ENCODE data around the gene ISG15. TPM values are rescaled to one million over a fixed set of nuclear protein-coding genes. Genes with fewer than 3 reads are reported as not detected.
"Not testable (repeated sequence)": the region's sequence is repeated elsewhere in the genome, so short reads cannot be mapped to it uniquely, and the experiment has no call there.

The ISG15 gene
- total and polyA plus RNA-seq, 2 experiments from 2014 or later = 73.4 to 110 TPM

DNA sequence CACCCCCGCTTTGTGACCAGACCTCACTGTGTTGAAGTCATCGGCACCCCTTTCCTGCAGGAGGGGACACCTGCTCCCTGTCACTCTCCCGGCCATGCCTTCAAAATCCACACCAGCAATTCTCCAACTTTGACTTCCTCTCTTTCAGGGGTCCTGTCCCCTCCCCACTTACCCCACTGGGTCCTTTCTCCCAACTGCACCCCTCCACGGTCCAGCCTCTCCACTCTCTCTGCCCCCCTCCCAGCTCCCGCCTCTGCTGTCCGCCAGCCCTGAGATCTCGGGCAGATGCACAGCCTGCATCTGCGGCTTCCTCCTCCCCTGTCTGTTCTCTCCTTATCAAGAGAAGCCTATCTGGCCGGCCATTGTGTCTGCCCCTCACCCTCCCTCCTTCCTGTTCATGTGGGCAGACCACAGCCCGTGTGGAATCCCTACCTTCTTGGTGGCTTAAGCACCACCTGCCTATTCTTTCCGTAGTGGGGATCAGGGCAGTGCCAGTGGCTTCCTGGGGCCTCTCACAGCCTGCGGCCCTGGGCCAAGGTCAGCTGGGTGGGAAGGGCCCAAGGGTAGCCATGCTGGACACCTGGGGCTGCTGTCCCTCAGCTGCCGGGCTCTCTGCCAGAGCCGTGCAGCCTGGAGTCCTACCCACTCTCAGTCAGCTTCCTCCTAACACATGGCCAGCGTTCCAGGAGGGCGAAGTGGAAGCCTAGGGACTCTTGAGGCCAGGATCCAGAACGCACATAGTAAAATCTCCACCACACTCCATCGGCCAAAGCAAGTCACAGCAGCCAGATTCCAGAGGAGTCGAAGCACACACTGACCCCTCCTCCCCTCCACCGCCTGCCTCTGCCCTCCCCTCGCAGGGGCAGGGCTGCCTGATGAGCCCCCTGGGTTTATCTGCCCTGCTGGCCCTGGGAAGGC lies 8.3 kb upstream of the ISG15 start:
- TF ChIP-seq, protein P1, sequence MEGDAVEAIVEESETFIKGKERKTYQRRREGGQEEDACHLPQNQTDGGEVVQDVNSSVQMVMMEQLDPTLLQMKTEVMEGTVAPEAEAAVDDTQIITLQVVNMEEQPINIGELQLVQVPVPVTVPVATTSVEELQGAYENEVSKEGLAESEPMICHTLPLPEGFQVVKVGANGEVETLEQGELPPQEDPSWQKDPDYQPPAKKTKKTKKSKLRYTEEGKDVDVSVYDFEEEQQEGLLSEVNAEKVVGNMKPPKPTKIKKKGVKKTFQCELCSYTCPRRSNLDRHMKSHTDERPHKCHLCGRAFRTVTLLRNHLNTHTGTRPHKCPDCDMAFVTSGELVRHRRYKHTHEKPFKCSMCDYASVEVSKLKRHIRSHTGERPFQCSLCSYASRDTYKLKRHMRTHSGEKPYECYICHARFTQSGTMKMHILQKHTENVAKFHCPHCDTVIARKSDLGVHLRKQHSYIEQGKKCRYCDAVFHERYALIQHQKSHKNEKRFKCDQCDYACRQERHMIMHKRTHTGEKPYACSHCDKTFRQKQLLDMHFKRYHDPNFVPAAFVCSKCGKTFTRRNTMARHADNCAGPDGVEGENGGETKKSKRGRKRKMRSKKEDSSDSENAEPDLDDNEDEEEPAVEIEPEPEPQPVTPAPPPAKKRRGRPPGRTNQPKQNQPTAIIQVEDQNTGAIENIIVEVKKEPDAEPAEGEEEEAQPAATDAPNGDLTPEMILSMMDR (IDR thresholded peaks at IDR 0.05; ENCODE audit: low read depth, low read length) = no peak

DNA sequence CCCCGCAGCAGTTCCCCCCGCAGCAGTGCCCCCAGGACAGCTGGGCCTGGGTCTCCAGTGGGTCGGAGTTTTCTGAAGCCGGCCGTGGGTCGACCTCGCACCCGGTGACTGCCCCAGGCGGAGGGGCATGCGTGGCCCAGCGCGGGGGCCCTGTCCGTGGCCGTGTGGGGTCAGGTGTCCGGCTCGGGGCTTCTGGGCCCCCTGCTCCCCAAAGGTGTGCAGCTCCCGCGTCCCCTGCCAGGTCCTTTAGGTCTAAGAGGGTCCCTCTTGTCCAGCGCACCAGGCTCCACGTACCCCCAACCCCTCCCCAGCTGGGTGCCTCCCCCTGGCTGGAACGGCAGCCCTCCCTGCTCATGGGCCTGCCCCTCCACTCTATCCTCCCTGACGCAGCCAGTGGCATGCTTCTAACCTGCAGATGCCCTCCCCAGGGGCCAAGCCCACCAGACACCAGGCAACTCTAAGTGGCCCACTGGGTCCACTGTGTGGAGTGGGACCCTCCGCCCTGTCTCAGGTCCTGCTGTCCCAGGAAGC lies 7.5 kb upstream of the ISG15 start:
- no peaks in the 10 kb centered on the region for H3K27me3 ChIP-seq
- no peak overlapping the region for H3K4me3 ChIP-seq
- peaks cover 27% of the 10 kb centered on the region for H3K4me1 ChIP-seq (ENCODE audit: low read depth)
- peak overlapping the region; percentile 84 for H3K27ac ChIP-seq
- no peak for DNase-seq (ENCODE audit: low read depth in 1 of 2, low spot score in 1 of 2)
- TF ChIP-seq, protein P1 (IDR thresholded peaks at IDR 0.05; ENCODE audit: low read depth, low read length) = no peak
- H3K9me3 ChIP-seq (ENCODE audit: low read depth) = no peaks in the 10 kb centered on the region
- no peaks in the 10 kb centered on the region for H3K36me3 ChIP-seq

More for the DNA sequence above, 8.3 kb upstream of the ISG15 start:
- no peaks in the 10 kb centered on the region for H3K27me3 ChIP-seq
- DNase-seq (ENCODE audit: low read depth in 1 of 2, low spot score in 1 of 2) = peak; percentile 69 to 75
- no peaks in the 10 kb centered on the region for H3K36me3 ChIP-seq
- H3K9me3 ChIP-seq (ENCODE audit: low read depth) = no peaks in the 10 kb centered on the region
- H3K4me3 ChIP-seq = no peak overlapping the region
- H3K4me1 ChIP-seq (ENCODE audit: low read depth) = peaks cover 27% of the 10 kb centered on the region
- peak overlapping the region; percentile 84 for H3K27ac ChIP-seq

DNA sequence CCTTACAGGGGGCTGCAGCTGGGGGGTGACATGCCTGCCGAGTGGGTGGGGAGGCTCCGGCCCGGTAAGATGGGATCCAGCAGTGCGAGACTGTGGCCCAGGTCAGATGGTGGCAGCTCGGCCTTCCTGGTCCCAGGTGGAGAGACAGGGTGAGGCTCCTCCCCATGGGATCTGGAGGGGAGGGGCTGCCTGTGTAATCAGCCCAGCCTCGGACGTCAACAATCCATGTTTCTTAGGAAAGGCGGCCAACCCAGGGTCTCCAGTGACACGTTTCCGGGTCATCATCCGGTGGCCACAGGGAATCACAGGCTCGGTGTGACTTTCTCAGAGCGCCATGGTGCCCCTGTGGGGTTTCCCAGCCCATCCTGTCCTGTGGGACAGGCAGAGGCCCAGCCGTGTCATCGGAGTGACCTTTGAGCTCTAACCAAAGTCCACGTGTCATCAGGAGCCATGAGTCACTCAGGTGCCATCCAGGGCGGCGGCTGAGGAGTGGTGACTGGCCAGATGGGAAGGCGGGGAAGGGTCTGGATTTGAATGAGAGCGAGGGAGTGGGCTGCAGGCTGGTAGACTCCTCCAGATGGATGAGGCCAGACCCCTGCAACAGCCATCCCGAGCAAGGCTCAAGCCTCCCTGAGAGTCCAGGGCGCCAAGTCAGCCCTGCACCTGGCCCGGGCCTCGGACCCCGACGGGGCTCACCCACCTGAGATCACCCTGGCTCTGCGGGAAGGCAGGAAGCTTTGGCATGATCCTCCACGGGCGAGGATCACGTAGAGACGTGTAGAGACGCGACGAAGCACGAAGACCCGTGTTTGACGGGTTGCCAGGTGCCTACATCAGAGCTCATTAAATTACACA lies 6.8 kb upstream of the ISG15 start:
- TF ChIP-seq, protein P1 (IDR thresholded peaks at IDR 0.05; ENCODE audit: low read depth, low read length) = no peak
- H3K27ac ChIP-seq = peak overlapping the region; percentile 84

DNA sequence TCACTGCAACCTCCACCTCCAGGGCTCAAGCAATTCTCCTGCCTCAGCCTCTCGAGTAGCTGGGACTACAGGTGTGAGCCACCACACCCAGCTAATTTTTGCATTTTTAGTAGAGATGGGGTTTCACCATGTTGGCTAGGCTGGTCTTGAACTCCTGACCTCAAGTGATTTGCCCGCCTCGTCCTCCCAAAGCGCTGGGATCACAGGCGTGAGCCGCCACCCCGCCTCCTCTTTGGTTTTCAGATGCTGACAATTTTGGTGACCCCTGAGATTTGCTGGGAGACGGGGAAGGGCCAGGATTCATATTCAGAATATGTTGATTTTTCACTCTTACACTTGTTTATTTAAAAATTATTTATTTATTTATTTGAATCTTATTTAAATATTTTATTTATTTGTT lies 3.2 kb upstream of the ISG15 start:
- H3K36me3 ChIP-seq, H3K27me3 ChIP-seq: not testable (repeated sequence)
- peaks cover 14% of the 10 kb centered on the region for H3K4me1 ChIP-seq (ENCODE audit: low read depth)

More for the DNA sequence above, 6.8 kb upstream of the ISG15 start:
- Histone ChIP-seq H3K4me1 (ENCODE audit: low read depth) (peaks cover 27% of the 10 kb centered on the region), H3K36me3 (no peaks in the 10 kb centered on the region), H3K9me3 (ENCODE audit: low read depth) (no peaks in the 10 kb centered on the region), H3K4me3 (no peak overlapping the region), H3K27me3 (no peaks in the 10 kb centered on the region)
- no peak for DNase-seq (ENCODE audit: low read depth in 1 of 2, low spot score in 1 of 2)

DNA sequence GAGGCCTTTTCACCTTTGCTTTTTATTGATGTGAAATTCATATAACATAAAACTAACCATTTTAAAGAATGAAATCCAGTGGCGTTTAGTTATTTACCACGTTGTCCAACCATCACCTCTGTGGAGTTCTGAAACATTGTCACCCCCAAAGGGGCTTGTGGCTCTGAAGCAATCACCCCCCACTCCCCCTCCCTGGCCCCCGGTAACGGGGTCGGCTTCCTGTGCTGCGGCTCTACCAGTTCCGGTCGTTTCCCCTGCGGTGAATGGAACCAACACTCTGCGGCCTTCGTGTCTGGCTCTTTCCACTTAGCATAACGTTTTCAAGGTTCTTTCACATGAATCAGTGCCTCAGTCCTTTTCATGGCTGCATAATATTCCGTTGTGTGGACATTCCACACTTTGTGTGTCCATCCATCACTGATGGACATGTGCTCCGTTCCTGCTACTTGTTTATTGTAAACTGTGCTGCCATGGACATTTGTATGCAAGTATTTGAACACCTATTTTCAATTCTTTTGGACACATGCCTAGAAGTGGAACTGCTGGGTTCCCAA lies 1.8 kb upstream of the ISG15 start:
- DNase-seq (ENCODE audit: low read depth in 1 of 2, low spot score in 1 of 2) = no peak
- TF ChIP-seq, protein P1 (IDR thresholded peaks at IDR 0.05; ENCODE audit: low read depth, low read length) = no peak
- H3K27ac ChIP-seq = no peak overlapping the region
- H3K27me3 ChIP-seq = no peaks in the 10 kb centered on the region
- peaks cover 3% of the 10 kb centered on the region for H3K4me1 ChIP-seq (ENCODE audit: low read depth)
- no peak overlapping the region for H3K4me3 ChIP-seq
- H3K9me3 ChIP-seq (ENCODE audit: low read depth) = no peaks in the 10 kb centered on the region
- no peaks in the 10 kb centered on the region for H3K36me3 ChIP-seq

More for the DNA sequence above, 3.2 kb upstream of the ISG15 start:
- H3K4me3 ChIP-seq; H3K9me3 ChIP-seq (ENCODE audit: low read depth); H3K27ac ChIP-seq; DNase-seq (ENCODE audit: low read depth in 1 of 2, low spot score in 1 of 2): not testable (repeated sequence)

DNA sequence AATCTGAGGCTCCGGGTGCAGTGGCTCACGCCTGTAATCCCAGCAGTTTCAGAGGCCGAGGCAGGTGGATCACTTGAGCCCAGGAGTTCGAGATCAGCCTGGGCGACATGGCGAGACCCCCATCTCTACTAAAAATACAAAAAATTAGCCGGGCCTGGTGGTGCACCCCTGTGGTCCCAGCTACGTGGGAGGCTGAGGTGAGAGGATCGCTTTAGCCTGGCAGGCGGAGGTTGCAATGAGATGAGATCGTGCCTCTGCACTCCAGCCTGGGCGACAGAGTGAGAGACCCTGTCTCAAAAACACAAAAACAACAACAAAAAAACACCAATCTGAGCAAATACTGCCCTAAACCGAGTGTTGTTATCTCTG lies 577 bp upstream of the ISG15 start:
- peak overlapping the region; percentile 17 for H3K4me3 ChIP-seq
- H3K27me3 ChIP-seq; H3K36me3 ChIP-seq; DNase-seq (ENCODE audit: low read depth in 1 of 2, low spot score in 1 of 2); H3K9me3 ChIP-seq (ENCODE audit: low read depth); H3K4me1 ChIP-seq (ENCODE audit: low read depth): not testable (repeated sequence)
- peak overlapping the region; percentile 71 for H3K27ac ChIP-seq
